Cardiac muscle cell (in vitro differentiated cells and primary cell): ENCODE results near the gene LIPA. TPM values are rescaled to one million over a fixed set of nuclear protein-coding genes. Genes with fewer than 3 reads are reported as not detected.

Source experiments
- DNase-seq, 2 donors: peaks; one replicate each; pipeline versions ENCODE4 v3.0.0 to v3.0.0-alpha.2; 2010 to 2017; ENCODE audit warnings: low read depth in 1 of 2, low spot score in 1 of 2
- H3K27ac ChIP-seq: fragments of 200-600 bp; sonication (generic); 2 replicates; pipeline ENCODE4 v1.5.1; 2016
- H3K27me3 ChIP-seq: fragments of 200-600 bp; sonication (generic); 2 replicates; pipeline ENCODE4 v1.6.0; 2016; ENCODE audit warnings: control low read depth
- H3K36me3 ChIP-seq: fragments of 200-600 bp; sonication (generic); 2 replicates; pipeline ENCODE4 v1.5.1; 2016; ENCODE audit warnings: control low read depth
- H3K4me1 ChIP-seq: fragments of 200-600 bp; sonication (generic); 2 replicates; pipeline ENCODE4 v1.8.1; 2017; ENCODE audit warnings: low read depth, mild to moderate bottlenecking, mixed run types
- H3K4me3 ChIP-seq: fragments of 200-600 bp; sonication (generic); 2 replicates; pipeline ENCODE4 v1.5.1; 2016; ENCODE audit warnings: mild to moderate bottlenecking
- H3K9me3 ChIP-seq: fragments of 200-600 bp; sonication (generic); 2 replicates; pipeline ENCODE4 v1.5.1; 2017; ENCODE audit warnings: low read depth, mild to moderate bottlenecking, control low read depth
- polyA plus RNA-seq: library from polyadenylated mRNA; unstranded; fragments of >200 nt; fragmentation: Nextera tagmentation; extraction: Ambion mirVana; gene quantifications from 2 replicates; pipeline ENCODE4 v1.2.1, GENCODE V29; 2016
- total RNA-seq: library from RNA; depleted of rRNA; stranded (reverse); fragments of >200 nt; gene quantifications from 2 replicates; pipeline ENCODE4 v1.2.3, GENCODE V29; 2016
- TF ChIP-seq, protein P1 (sequence below): IDR thresholded peaks from 2 replicates; pipeline ENCODE4 v1.5.1; 2012; ENCODE audit warnings: low read depth, mild to moderate bottlenecking, low read length

LIPA gene
- total and polyA plus RNA-seq, 2 experiments from 2014 or later = 6.8 to 12.3 TPM

DNA sequence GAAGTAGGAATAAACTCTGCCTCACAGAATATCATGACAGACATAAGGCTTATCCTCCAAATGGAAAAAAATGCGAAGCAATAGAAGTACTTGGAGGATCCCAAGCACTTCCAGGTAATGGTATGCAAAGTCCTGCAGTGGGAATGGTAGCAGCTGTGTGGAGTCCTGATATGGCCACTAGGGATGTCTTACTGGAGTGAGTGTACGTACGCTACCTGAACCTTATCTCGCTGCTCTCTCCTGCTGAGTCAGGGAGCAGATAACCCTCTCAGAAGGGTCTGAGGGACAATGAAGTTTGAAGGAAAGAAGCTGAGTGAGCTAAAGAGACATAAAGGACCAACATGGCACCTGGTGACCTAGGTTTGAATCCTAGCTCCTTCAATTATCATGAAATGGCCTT lies 86.7 kb downstream of the LIPA start:
- TF ChIP-seq, protein P1, sequence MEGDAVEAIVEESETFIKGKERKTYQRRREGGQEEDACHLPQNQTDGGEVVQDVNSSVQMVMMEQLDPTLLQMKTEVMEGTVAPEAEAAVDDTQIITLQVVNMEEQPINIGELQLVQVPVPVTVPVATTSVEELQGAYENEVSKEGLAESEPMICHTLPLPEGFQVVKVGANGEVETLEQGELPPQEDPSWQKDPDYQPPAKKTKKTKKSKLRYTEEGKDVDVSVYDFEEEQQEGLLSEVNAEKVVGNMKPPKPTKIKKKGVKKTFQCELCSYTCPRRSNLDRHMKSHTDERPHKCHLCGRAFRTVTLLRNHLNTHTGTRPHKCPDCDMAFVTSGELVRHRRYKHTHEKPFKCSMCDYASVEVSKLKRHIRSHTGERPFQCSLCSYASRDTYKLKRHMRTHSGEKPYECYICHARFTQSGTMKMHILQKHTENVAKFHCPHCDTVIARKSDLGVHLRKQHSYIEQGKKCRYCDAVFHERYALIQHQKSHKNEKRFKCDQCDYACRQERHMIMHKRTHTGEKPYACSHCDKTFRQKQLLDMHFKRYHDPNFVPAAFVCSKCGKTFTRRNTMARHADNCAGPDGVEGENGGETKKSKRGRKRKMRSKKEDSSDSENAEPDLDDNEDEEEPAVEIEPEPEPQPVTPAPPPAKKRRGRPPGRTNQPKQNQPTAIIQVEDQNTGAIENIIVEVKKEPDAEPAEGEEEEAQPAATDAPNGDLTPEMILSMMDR = no peak
- H3K36me3 ChIP-seq = no peaks in the 10 kb centered on the region
- no peaks in the 10 kb centered on the region for H3K4me1 ChIP-seq
- H3K4me3 ChIP-seq = no peak overlapping the region
- no peaks in the 10 kb centered on the region for H3K27me3 ChIP-seq
- H3K27ac ChIP-seq = no peak overlapping the region
- DNase-seq = no peak
- no peaks in the 10 kb centered on the region for H3K9me3 ChIP-seq

DNA sequence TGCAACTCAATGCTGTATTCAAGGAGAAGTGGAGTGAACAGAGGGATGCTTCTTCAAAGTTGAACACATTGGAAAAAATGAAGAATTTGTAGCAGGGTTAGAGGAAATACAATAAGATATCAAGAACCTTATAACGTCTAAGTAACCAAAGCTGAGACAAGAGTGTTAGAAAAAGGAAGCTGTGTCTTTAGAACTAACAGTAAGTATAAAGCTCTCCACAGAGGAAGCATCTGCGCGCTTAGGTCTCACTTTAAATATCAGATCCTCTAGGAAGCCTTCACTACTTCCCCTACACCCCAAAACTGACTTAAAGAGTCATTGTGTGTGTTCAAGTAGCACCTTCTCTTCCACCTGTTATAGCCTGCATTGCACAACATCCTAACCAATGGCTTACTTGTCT lies 87.5 kb downstream of the LIPA start:
- Histone ChIP-seq H3K4me3 (no peak overlapping the region), H3K27ac (no peak overlapping the region), H3K4me1 (peaks cover 4% of the 10 kb centered on the region), H3K9me3 (no peaks in the 10 kb centered on the region), H3K27me3 (no peaks in the 10 kb centered on the region), H3K36me3 (no peaks in the 10 kb centered on the region)
- TF ChIP-seq, protein P1 = no peak
- no peak for DNase-seq

Other genes with a start within 250 kb of the LIPA start
- not detected in 2 replicates for gene CH25H, start 44.5 kb downstream of the LIPA start, total RNA-seq
- not detected in 2 replicates for gene CH25H, start 44.5 kb downstream of the LIPA start, polyA plus RNA-seq
- gene IFIT2, start 50.3 kb upstream of the LIPA start, total RNA-seq = not detected in 2 replicates
- gene IFIT2, start 50.3 kb upstream of the LIPA start, polyA plus RNA-seq = 0.07 and 0.25 TPM in 2 replicates
- 0.21 and 0.24 TPM in 2 replicates for gene IFIT3, start 76.2 kb upstream of the LIPA start, total RNA-seq
- 0.47 and 0.70 TPM in 2 replicates for gene IFIT3, start 76.2 kb upstream of the LIPA start, polyA plus RNA-seq
- not detected in 2 replicates for gene IFIT1B, start 126.3 kb upstream of the LIPA start, total RNA-seq
- gene IFIT1B, start 126.3 kb upstream of the LIPA start, polyA plus RNA-seq = 0.31 and 0.99 TPM in 2 replicates
- 22.7 and 23.9 TPM in 2 replicates for gene IFIT1, start 140.8 kb upstream of the LIPA start, total RNA-seq
- 24.4 and 32.8 TPM in 2 replicates for gene IFIT1, start 140.8 kb upstream of the LIPA start, polyA plus RNA-seq
- 4.4 and 4.8 TPM in 2 replicates for gene IFIT5, start 162.8 kb upstream of the LIPA start, total RNA-seq
- gene IFIT5, start 162.8 kb upstream of the LIPA start, polyA plus RNA-seq = 6.6 and 6.9 TPM in 2 replicates